ENCODE data around the gene FN3KRP.

DNA sequence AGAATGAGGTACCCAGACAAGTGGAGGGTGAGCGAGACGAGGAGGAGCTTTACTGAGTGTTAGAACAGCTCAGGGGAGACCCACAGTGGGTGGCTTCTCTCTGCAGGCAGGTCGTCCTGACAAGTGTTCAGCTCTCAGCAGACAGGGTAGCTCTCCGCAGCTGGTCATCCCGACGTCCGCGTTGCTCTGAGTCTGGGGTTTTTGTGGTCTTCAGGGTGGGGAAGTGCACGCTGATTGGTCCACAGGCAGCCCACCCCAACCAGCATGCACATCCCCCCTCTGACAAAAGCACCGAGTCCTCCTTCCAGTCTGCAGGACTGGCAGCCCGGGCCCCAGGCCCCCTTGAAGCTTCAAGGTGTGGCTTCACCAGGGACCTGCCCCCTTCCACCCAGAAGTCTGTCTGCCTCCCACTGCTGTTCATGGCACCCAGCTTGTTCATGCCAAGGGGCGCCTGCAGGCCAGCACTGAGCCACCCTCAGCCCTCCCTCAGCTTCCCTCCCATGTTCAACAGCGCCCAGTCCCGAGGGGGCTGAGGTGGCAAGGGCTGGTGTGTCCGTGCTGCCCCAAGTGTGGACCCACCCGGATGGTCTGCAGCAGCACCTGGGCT, 48.4 kb upstream of the FN3KRP start:
- TF ChIP-seq, protein P1, sequence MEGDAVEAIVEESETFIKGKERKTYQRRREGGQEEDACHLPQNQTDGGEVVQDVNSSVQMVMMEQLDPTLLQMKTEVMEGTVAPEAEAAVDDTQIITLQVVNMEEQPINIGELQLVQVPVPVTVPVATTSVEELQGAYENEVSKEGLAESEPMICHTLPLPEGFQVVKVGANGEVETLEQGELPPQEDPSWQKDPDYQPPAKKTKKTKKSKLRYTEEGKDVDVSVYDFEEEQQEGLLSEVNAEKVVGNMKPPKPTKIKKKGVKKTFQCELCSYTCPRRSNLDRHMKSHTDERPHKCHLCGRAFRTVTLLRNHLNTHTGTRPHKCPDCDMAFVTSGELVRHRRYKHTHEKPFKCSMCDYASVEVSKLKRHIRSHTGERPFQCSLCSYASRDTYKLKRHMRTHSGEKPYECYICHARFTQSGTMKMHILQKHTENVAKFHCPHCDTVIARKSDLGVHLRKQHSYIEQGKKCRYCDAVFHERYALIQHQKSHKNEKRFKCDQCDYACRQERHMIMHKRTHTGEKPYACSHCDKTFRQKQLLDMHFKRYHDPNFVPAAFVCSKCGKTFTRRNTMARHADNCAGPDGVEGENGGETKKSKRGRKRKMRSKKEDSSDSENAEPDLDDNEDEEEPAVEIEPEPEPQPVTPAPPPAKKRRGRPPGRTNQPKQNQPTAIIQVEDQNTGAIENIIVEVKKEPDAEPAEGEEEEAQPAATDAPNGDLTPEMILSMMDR (IDR thresholded peaks at IDR 0.05): no peak
- TF ChIP-seq ETV6 (CRISPR knock-in tag; IDR thresholded peaks at IDR 0.05) (no peak), ZNF671 (CRISPR knock-in tag; IDR thresholded peaks at IDR 0.05) (no peak; the same call in 1 of the 2 replicates), CREM (CRISPR knock-in tag; IDR thresholded peaks at IDR 0.05) (no peak), ZNF219 (CRISPR knock-in tag; IDR thresholded peaks at IDR 0.05; ENCODE audit: borderline replicate concordance) (no peak), ESRRA (CRISPR knock-in tag; IDR thresholded peaks at IDR 0.05; ENCODE audit: borderline replicate concordance) (no peak), KAT7 (CRISPR knock-in tag; IDR thresholded peaks at IDR 0.05; ENCODE audit: borderline replicate concordance) (no peak), FOXP4 (CRISPR knock-in tag; IDR thresholded peaks at IDR 0.05) (no peak), STAT6 (CRISPR knock-in tag; conservative IDR thresholded peaks at IDR 0.05; ENCODE audit: low read depth) (no peak), SMAD3 (CRISPR knock-in tag; IDR thresholded peaks at IDR 0.05; ENCODE audit: borderline replicate concordance) (no peak), FOXK1 (CRISPR knock-in tag; IDR thresholded peaks at IDR 0.05) (no peak), CREB1 (CRISPR knock-in tag; IDR thresholded peaks at IDR 0.05) (no peak)
- TF ChIP-seq, protein P2, sequence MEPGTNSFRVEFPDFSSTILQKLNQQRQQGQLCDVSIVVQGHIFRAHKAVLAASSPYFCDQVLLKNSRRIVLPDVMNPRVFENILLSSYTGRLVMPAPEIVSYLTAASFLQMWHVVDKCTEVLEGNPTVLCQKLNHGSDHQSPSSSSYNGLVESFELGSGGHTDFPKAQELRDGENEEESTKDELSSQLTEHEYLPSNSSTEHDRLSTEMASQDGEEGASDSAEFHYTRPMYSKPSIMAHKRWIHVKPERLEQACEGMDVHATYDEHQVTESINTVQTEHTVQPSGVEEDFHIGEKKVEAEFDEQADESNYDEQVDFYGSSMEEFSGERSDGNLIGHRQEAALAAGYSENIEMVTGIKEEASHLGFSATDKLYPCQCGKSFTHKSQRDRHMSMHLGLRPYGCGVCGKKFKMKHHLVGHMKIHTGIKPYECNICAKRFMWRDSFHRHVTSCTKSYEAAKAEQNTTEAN (CRISPR knock-in tag; IDR thresholded peaks at IDR 0.05): no peak
- TF ChIP-seq, protein P3, sequence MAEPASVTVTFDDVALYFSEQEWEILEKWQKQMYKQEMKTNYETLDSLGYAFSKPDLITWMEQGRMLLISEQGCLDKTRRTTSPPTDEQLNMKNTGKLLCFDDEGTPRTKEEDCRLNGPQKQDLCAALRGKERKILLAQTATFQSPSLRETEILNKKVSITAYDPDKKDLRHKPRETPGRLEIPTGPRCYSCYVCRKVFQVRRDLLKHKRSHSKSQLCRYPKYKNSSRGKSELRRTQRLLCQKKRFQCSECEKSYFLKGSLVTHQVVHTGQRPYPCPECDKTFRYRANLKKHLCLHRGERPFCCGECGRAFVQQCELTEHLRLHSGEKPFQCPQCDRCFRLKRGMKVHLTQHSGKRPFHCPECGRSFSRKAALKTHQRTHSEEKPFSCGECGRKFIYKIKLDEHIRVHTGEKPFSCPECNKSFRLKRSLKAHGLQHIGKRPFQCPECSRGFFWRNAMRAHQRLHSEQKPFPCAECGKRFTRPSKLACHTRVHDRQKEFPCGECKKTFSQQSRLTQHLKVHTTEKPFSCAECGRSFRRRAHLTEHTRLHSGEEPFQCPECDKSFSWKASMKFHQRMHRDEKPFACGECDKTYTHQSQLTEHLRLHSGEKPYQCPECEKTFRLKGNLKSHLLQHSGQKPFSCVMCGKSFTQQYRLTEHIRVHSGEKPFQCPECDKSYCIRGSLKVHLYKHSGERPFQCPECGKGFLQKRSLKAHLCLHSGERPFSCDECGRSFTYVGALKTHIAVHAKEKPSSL (CRISPR knock-in tag; conservative IDR thresholded peaks at IDR 0.05): no peak

Measured in WTC11 (cell line).